Measurements from ENCODE around the gene MZT2A.
A peak's percentile ranks its signal among the peaks of the same experiment; 100 is the strongest.
"Not testable (repeated sequence)": the region's sequence is repeated elsewhere in the genome, so short reads cannot be mapped to it uniquely, and the experiment has no call there.

MZT2A gene

GRCh38 chr2:131483981-131484820 is 8.0 kb downstream of the MZT2A start:
- 95% methylated on average over 23 of the region's 24 CpGs for WGBS
- not testable (repeated sequence) for DNase-seq

GRCh38 chr2:131482506-131483155 is 9.6 kb downstream of the MZT2A start:
- not testable (repeated sequence) for H3K9me3 ChIP-seq (ENCODE audit: control insufficient read depth, low read length); H2BK120ac ChIP-seq (ENCODE audit: low read depth, low read length); H3K14ac ChIP-seq (ENCODE audit: low read length in 2 of 2); H3K18ac ChIP-seq (ENCODE audit: low read depth in 1 of 2, low read length in 2 of 2); H2AK5ac ChIP-seq (ENCODE audit: low read length, severe bottlenecking); H3K23ac ChIP-seq (ENCODE audit: low read length in 2 of 2); H3K27me3 ChIP-seq (ENCODE audit: control insufficient read depth in 1 of 2, insufficient read depth in 1 of 2, low read length in 2 of 2); H3K4ac ChIP-seq (ENCODE audit: low read depth in 1 of 2, low read length in 2 of 2); H2BK5ac ChIP-seq (ENCODE audit: low read depth, low read length, poor library complexity, severe bottlenecking); H2AFZ ChIP-seq (ENCODE audit: low read depth, low read length); H3K27ac ChIP-seq (ENCODE audit: low read length, poor library complexity, severe bottlenecking); H2BK15ac ChIP-seq (ENCODE audit: low read depth, poor library complexity, severe bottlenecking); H4K8ac ChIP-seq (ENCODE audit: low read length); H2BK12ac ChIP-seq (ENCODE audit: low read length in 2 of 2); H4K91ac ChIP-seq (ENCODE audit: low read length); H3K4me2 ChIP-seq (ENCODE audit: low read length, poor library complexity, severe bottlenecking); H3K4me3 ChIP-seq (ENCODE audit: insufficient read depth in 1 of 2, low read depth in 1 of 2, low read length in 2 of 2); H3K9ac ChIP-seq (ENCODE audit: low read length); DNase-seq
- peaks cover 13% of the 10 kb centered on the region for H3K4me1 ChIP-seq (ENCODE audit: control insufficient read depth, insufficient read depth, low read depth, low read length)
- peaks cover 0 to 26% of the 10 kb centered on the region in 2 experiments for H3K36me3 ChIP-seq (ENCODE audit: control insufficient read depth in 1 of 2, insufficient read depth in 2 of 2, low read depth in 1 of 2, low read length in 2 of 2)
- 96% methylated on average over 19 of the region's 19 CpGs for WGBS
- peaks cover 16% of the 10 kb centered on the region for H3K79me1 ChIP-seq (replicated peaks; ENCODE audit: low read length, poor library complexity, severe bottlenecking)

More at GRCh38 chr2:131483981-131484820, 8.0 kb downstream of the MZT2A start:
- H3K9me3 ChIP-seq (ENCODE audit: control insufficient read depth, low read length); H3K4me2 ChIP-seq (ENCODE audit: low read length, poor library complexity, severe bottlenecking); H3K23ac ChIP-seq (ENCODE audit: low read length in 2 of 2); H2BK15ac ChIP-seq (ENCODE audit: low read depth, poor library complexity, severe bottlenecking); H3K14ac ChIP-seq (ENCODE audit: low read length in 2 of 2); H2AK5ac ChIP-seq (ENCODE audit: low read length, severe bottlenecking); H3K27ac ChIP-seq (ENCODE audit: low read length, poor library complexity, severe bottlenecking); H3K27me3 ChIP-seq (ENCODE audit: control insufficient read depth in 1 of 2, insufficient read depth in 1 of 2, low read length in 2 of 2); H2BK5ac ChIP-seq (ENCODE audit: low read depth, low read length, poor library complexity, severe bottlenecking); H3K4me3 ChIP-seq (ENCODE audit: insufficient read depth in 1 of 2, low read depth in 1 of 2, low read length in 2 of 2); H3K4ac ChIP-seq (ENCODE audit: low read depth in 1 of 2, low read length in 2 of 2); H2BK120ac ChIP-seq (ENCODE audit: low read depth, low read length); H4K8ac ChIP-seq (ENCODE audit: low read length); H2AFZ ChIP-seq (ENCODE audit: low read depth, low read length); H2BK12ac ChIP-seq (ENCODE audit: low read length in 2 of 2); H3K9ac ChIP-seq (ENCODE audit: low read length); H3K18ac ChIP-seq (ENCODE audit: low read depth in 1 of 2, low read length in 2 of 2): not testable (repeated sequence)
- Histone ChIP-seq H3K36me3 (ENCODE audit: control insufficient read depth in 1 of 2, insufficient read depth in 2 of 2, low read depth in 1 of 2, low read length in 2 of 2) (peaks cover 0 to 30% of the 10 kb centered on the region in 2 experiments), H3K79me1 (replicated peaks; ENCODE audit: low read length, poor library complexity, severe bottlenecking) (peaks cover 18% of the 10 kb centered on the region), H4K91ac (ENCODE audit: low read length) (peak overlapping the region; percentile 39), H3K4me1 (ENCODE audit: control insufficient read depth, insufficient read depth, low read depth, low read length) (peaks cover 24% of the 10 kb centered on the region)

- not testable (repeated sequence) for H3K9me3 ChIP-seq (ENCODE audit: control insufficient read depth, low read length); H2BK15ac ChIP-seq (ENCODE audit: low read depth, poor library complexity, severe bottlenecking); H2AK5ac ChIP-seq (ENCODE audit: low read length, severe bottlenecking); H3K18ac ChIP-seq (ENCODE audit: low read depth in 1 of 2, low read length in 2 of 2); H3K4me2 ChIP-seq (ENCODE audit: low read length, poor library complexity, severe bottlenecking); H2BK120ac ChIP-seq (ENCODE audit: low read depth, low read length); H3K27ac ChIP-seq (ENCODE audit: low read length, poor library complexity, severe bottlenecking); H2BK5ac ChIP-seq (ENCODE audit: low read depth, low read length, poor library complexity, severe bottlenecking); H3K4me3 ChIP-seq (ENCODE audit: insufficient read depth in 1 of 2, low read depth in 1 of 2, low read length in 2 of 2); H2AFZ ChIP-seq (ENCODE audit: low read depth, low read length); H3K27me3 ChIP-seq (ENCODE audit: control insufficient read depth in 1 of 2, insufficient read depth in 1 of 2, low read length in 2 of 2); DNase-seq; H3K23ac ChIP-seq (ENCODE audit: low read length in 2 of 2); H3K4ac ChIP-seq (ENCODE audit: low read depth in 1 of 2, low read length in 2 of 2); H4K8ac ChIP-seq (ENCODE audit: low read length); H2BK12ac ChIP-seq (ENCODE audit: low read length in 2 of 2); H4K91ac ChIP-seq (ENCODE audit: low read length); H3K4me1 ChIP-seq (ENCODE audit: control insufficient read depth, insufficient read depth, low read depth, low read length); H3K9ac ChIP-seq (ENCODE audit: low read length); H3K14ac ChIP-seq (ENCODE audit: low read length in 2 of 2)
- WGBS = 97% methylated on average over 18 of the region's 20 CpGs
- H3K36me3 ChIP-seq (ENCODE audit: control insufficient read depth in 1 of 2, insufficient read depth in 2 of 2, low read depth in 1 of 2, low read length in 2 of 2) = peaks cover 0 to 33% of the 10 kb centered on the region in 2 experiments
- peaks cover 26% of the 10 kb centered on the region for H3K79me1 ChIP-seq (replicated peaks; ENCODE audit: low read length, poor library complexity, severe bottlenecking)
Observed at GRCh38 chr2:131480351-131480750, 11.8 kb downstream of the MZT2A start.

- H3K9ac ChIP-seq (ENCODE audit: low read length); H3K18ac ChIP-seq (ENCODE audit: low read depth in 1 of 2, low read length in 2 of 2); H2BK120ac ChIP-seq (ENCODE audit: low read depth, low read length); H2BK5ac ChIP-seq (ENCODE audit: low read depth, low read length, poor library complexity, severe bottlenecking); H2BK12ac ChIP-seq (ENCODE audit: low read length in 2 of 2); H3K23ac ChIP-seq (ENCODE audit: low read length in 2 of 2); H3K14ac ChIP-seq (ENCODE audit: low read length in 2 of 2); H3K4ac ChIP-seq (ENCODE audit: low read depth in 1 of 2, low read length in 2 of 2); DNase-seq; H3K27ac ChIP-seq (ENCODE audit: low read length, poor library complexity, severe bottlenecking); H3K4me1 ChIP-seq (ENCODE audit: control insufficient read depth, insufficient read depth, low read depth, low read length); H3K9me3 ChIP-seq (ENCODE audit: control insufficient read depth, low read length); H2AFZ ChIP-seq (ENCODE audit: low read depth, low read length); H3K4me2 ChIP-seq (ENCODE audit: low read length, poor library complexity, severe bottlenecking); H2BK15ac ChIP-seq (ENCODE audit: low read depth, poor library complexity, severe bottlenecking); H3K4me3 ChIP-seq (ENCODE audit: insufficient read depth in 1 of 2, low read depth in 1 of 2, low read length in 2 of 2); H4K8ac ChIP-seq (ENCODE audit: low read length); H3K27me3 ChIP-seq (ENCODE audit: control insufficient read depth in 1 of 2, insufficient read depth in 1 of 2, low read length in 2 of 2); H4K91ac ChIP-seq (ENCODE audit: low read length); H2AK5ac ChIP-seq (ENCODE audit: low read length, severe bottlenecking): not testable (repeated sequence)
- WGBS = 86% methylated on average over 9 of the region's 9 CpGs
- peaks cover 0 to 27% of the 10 kb centered on the region in 2 experiments for H3K36me3 ChIP-seq (ENCODE audit: control insufficient read depth in 1 of 2, insufficient read depth in 2 of 2, low read depth in 1 of 2, low read length in 2 of 2)
- H3K79me1 ChIP-seq (replicated peaks; ENCODE audit: low read length, poor library complexity, severe bottlenecking) = peaks cover 19% of the 10 kb centered on the region
Observed at GRCh38 chr2:131478850-131479461, 13.2 kb downstream of the MZT2A start.

Measured in mesenchymal stem cell (in vitro differentiated cells and primary cell).